HEK293T (cell line): Measurements from ENCODE around the gene NHP2.

Experiments
- CTCF ChIA-PET: fragments of 350-600 bp; formaldehyde crosslinking; extraction: SDS; loops from one replicate; lab custom pipeline; 2021; ENCODE audit warnings: antibody characterized with exemption, inconsistent platforms; lab: Yijun Ruan, JAX
- POLR2A ChIA-PET: fragments of 350-600 bp; formaldehyde crosslinking; extraction: SDS; loops from one replicate; lab custom pipeline; 2020; ENCODE audit warnings: antibody characterized with exemption, inconsistent platforms; lab: Yijun Ruan, JAX
- DNase-seq: peaks from one replicate; pipeline ENCODE4 v3.0.0; 2012; ENCODE audit warnings: mixed read lengths; ENCODE audit errors: extremely low spot score
- ARNT ChIP-seq: fragments of 450-650 bp; IDR thresholded peaks from 2 replicates; pipeline ENCODE4 v1.6.1; 2017; ENCODE audit warnings: mild to moderate bottlenecking
- BHLHE40 ChIP-seq: fragments of 450-650 bp; IDR thresholded peaks from 2 replicates; pipeline ENCODE4 v1.6.1; 2016; ENCODE audit warnings: mild to moderate bottlenecking, moderate library complexity, borderline replicate concordance
- CTBP1 ChIP-seq: fragments of 450-650 bp; IDR thresholded peaks from 2 replicates; pipeline ENCODE4 v1.6.1; 2016; ENCODE audit warnings: borderline replicate concordance
- ELF4 ChIP-seq: fragments of 450-650 bp; IDR thresholded peaks from 2 replicates; pipeline ENCODE4 v1.6.1; 2017; ENCODE audit warnings: antibody characterized with exemption
- FOXA1 ChIP-seq: fragments of 450-650 bp; IDR thresholded peaks from 2 replicates; pipeline ENCODE4 v1.6.1; 2016; ENCODE audit warnings: mild to moderate bottlenecking
- FOXK2 ChIP-seq: fragments of 450-650 bp; IDR thresholded peaks from 2 replicates; pipeline ENCODE4 v1.6.1; 2016; ENCODE audit warnings: mild to moderate bottlenecking
- FOXM1 ChIP-seq: fragments of 450-650 bp; IDR thresholded peaks from 2 replicates; pipeline ENCODE4 v1.6.1; 2017; ENCODE audit warnings: mild to moderate bottlenecking, borderline replicate concordance
- HDGF ChIP-seq: fragments of 450-650 bp; IDR thresholded peaks from 2 replicates; pipeline ENCODE4 v1.6.1; 2017; ENCODE audit warnings: antibody characterized with exemption, borderline replicate concordance
- L3MBTL2 ChIP-seq: fragments of 450-650 bp; conservative IDR thresholded peaks from 2 replicates; pipeline ENCODE4 v1.6.1; 2016; ENCODE audit warnings: mild to moderate bottlenecking
- LEF1 ChIP-seq: fragments of 450-650 bp; IDR thresholded peaks from 2 replicates; pipeline ENCODE4 v1.6.1; 2017; ENCODE audit warnings: mild to moderate bottlenecking, borderline replicate concordance
- NFRKB ChIP-seq: fragments of 450-650 bp; IDR thresholded peaks from 2 replicates; pipeline ENCODE4 v1.6.1; 2016; ENCODE audit warnings: mild to moderate bottlenecking, moderate library complexity
- SP1 ChIP-seq: fragments of 450-650 bp; IDR thresholded peaks from 2 replicates; pipeline ENCODE4 v1.6.1; 2017
- SUZ12 ChIP-seq: fragments of 450-650 bp; IDR thresholded peaks from 2 replicates; pipeline ENCODE4 v1.6.1; 2016; ENCODE audit warnings: mild to moderate bottlenecking
- TARDBP ChIP-seq: fragments of 450-650 bp; IDR thresholded peaks from 2 replicates; pipeline ENCODE4 v1.6.1; 2016
- ZNF384 ChIP-seq: fragments of 450-650 bp; IDR thresholded peaks from 2 replicates; pipeline ENCODE4 v1.6.1; 2016
- TF ChIP-seq, protein P1 (sequence below): fragments of 450-650 bp; IDR thresholded peaks from 2 replicates; pipeline ENCODE4 v1.6.1; 2016

Gene NHP2

GRCh38 chr5:178121391-178122276 is 32.1 kb downstream of the NHP2 start:
- no peak for DNase-seq
- TF ChIP-seq FOXM1 (no peak), L3MBTL2 (no peak), BHLHE40 (no peak), SUZ12 (no peak), ELF4 (no peak), LEF1 (no peak), HDGF (no peak), SP1 (no peak), ZNF384 (no peak)
- TF ChIP-seq, protein P1, sequence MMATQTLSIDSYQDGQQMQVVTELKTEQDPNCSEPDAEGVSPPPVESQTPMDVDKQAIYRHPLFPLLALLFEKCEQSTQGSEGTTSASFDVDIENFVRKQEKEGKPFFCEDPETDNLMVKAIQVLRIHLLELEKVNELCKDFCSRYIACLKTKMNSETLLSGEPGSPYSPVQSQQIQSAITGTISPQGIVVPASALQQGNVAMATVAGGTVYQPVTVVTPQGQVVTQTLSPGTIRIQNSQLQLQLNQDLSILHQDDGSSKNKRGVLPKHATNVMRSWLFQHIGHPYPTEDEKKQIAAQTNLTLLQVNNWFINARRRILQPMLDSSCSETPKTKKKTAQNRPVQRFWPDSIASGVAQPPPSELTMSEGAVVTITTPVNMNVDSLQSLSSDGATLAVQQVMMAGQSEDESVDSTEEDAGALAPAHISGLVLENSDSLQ: no peak
- CTCF ChIA-PET: interaction anchor here (0.6 to 1.8 kb wide), 14 partner anchors 9 to 63 kb away, joined by 3 to 14 read pairs (median 4); partner anchors contain the start of genes NHP2 and RMND5B
- POLR2A ChIA-PET: interaction anchor here (0.9 to 1.6 kb wide), 4 partner anchors 8 to 46 kb away, joined by 4 to 5 read pairs (median 4); partner anchors contain the start of gene RMND5B

GRCh38 chr5:178120607-178121357 is 32.9 kb downstream of the NHP2 start:
- POLR2A ChIA-PET: interaction anchor here (0.9 to 1.6 kb wide), 4 partner anchors 9 to 45 kb away, joined by 4 to 5 read pairs (median 4); partner anchors contain the start of gene RMND5B
- TF ChIP-seq L3MBTL2 (peak; percentile 48; the same call in 1 of the 2 replicates), CTBP1 (no peak)
- CTCF ChIA-PET: interaction anchor here (0.6 to 1.8 kb wide), 16 partner anchors 10 to 64 kb away, joined by 3 to 14 read pairs (median 4); partner anchors contain the start of genes NHP2 and RMND5B
- peak; percentile 92 for DNase-seq

DNA sequence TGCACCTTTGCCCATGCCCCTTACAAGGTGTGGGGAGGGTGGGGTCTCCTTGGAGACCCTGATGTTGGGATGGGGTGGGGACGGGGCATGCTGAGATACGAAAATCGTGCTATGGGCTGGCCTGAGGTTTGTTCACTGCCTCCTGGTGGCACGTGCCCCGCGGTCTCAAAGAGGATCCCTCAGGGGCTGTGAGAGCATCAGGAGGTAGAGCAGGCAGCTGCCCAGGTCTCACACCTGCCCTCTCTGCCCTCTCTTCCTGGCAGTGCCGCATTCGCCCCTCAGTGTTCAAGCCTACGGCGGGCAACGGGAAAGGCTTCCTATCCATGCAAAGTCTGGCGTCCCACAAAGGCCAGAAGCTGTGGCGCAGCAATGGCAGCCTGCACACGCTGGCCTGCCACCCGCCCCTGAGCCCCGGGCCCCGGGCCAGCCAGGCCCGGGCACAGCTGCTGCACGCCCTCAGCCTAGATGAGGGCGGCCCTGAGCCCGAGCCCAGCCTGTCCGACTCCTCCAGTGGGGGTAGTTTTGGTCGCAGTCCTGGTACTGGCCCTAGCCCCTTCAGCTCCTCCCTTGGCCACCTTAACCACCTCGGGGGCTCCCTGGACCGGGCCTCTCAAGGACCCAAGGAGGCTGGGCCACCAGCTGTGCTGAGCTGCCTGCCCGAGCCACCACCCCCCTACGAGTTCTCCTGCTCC is 33.6 kb downstream of the NHP2 start:
- DNase-seq: no peak
- ChIA-PET CTCF (interaction anchor here (0.6 to 1.8 kb wide), 14 partner anchors 10 to 65 kb away, joined by 3 to 14 read pairs (median 4); partner anchors contain the start of genes NHP2 and RMND5B), POLR2A (interaction anchor here (1.6 kb wide), 1 partner anchor 10 kb away, joined by 4 read pairs; no protein-coding TSS in a partner anchor)
- TF ChIP-seq TARDBP (no peak), CTBP1 (no peak), HDGF (no peak), SUZ12 (no peak), L3MBTL2 (no peak), NFRKB (no peak), SP1 (no peak), ELF4 (no peak), FOXK2 (no peak), FOXA1 (no peak), LEF1 (no peak), ARNT (no peak), BHLHE40 (no peak)
- TF ChIP-seq, protein P1: no peak

- TF ChIP-seq FOXK2: no peak
- no peak for TF ChIP-seq TARDBP
- TF ChIP-seq FOXM1: no peak
- TF ChIP-seq ZNF384: no peak
- TF ChIP-seq FOXA1: no peak
- no peak for TF ChIP-seq SP1
- no peak for TF ChIP-seq ELF4
- TF ChIP-seq CTBP1: no peak
- TF ChIP-seq HDGF: no peak
- TF ChIP-seq BHLHE40: no peak
- no peak for TF ChIP-seq ARNT
- no peak for TF ChIP-seq SUZ12
- no peak for TF ChIP-seq L3MBTL2
- TF ChIP-seq NFRKB: no peak
- TF ChIP-seq, protein P1: no peak
- no peak for TF ChIP-seq LEF1
- no peak for DNase-seq
- CTCF ChIA-PET: no interaction called here
- POLR2A ChIA-PET: no interaction called here
These were observed 35.6 kb downstream of the NHP2 start for GRCh38 chr5:178117923-178118701.
